ENCODE results near the gene GPATCH2.

Gene GPATCH2

DNA sequence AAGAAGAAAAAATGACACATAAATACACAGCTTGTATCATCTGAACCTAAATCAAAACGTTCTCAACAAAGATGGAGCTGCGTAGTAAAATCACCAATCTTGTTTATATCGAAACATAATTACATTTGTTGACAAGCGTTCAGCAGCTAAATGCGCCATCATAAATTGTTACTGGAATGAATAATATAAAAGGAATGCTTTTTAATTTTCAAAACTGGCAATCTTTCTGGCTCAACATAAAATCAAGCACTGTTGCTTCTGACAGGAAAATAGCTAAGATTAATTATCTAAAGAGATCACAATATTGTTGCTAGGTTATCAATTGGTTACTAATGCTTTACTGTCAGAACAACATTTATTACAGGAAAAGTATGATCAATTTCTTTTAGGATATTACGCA is 181.5 kb downstream of the GPATCH2 start:
- no peak overlapping the region for H3K27ac ChIP-seq (ENCODE audit: low read depth, low read length)
- H3K27me3 ChIP-seq (ENCODE audit: control insufficient read depth, insufficient read depth, low read length), result no peaks in the 10 kb centered on the region
- H3K4me1 ChIP-seq (ENCODE audit: control insufficient read depth, insufficient read depth, low read length), result peaks cover 4% of the 10 kb centered on the region; the same call in 1 of the 2 replicates
- no peaks in the 10 kb centered on the region for H3K36me3 ChIP-seq (ENCODE audit: control insufficient read depth, insufficient read depth, low read length)
- H3K4me3 ChIP-seq (ENCODE audit: low read depth, low read length), result no peak overlapping the region
- H3K9ac ChIP-seq (ENCODE audit: low read length), result no peak overlapping the region
- no peaks in the 10 kb centered on the region for H3K9me3 ChIP-seq (ENCODE audit: control insufficient read depth, insufficient read depth, low read depth, low read length)

DNA sequence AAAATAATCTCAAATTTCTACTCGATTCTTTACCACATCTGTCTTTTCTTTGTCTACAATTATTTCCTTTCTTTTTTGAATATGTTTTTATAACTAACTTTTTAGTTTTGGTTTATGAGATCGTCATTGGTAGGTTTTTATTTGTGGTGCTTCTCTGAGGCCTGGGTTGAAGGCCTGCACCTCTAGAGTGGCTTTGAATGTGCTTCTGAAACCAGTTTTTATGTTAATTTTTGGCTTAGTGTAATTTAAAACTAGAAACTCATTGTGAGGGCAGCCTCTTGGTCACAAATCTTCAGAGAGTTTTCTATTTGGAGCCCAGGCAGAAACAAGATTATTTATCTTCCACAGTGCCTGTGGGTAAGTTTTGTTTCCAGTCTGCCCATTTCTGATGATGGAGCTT is 187.0 kb downstream of the GPATCH2 start:
- H3K4me3 ChIP-seq (ENCODE audit: low read depth, low read length), result no peak overlapping the region
- no peak overlapping the region for H3K27ac ChIP-seq (ENCODE audit: low read depth, low read length)
- no peaks in the 10 kb centered on the region for H3K36me3 ChIP-seq (ENCODE audit: control insufficient read depth, insufficient read depth, low read length)
- no peaks in the 10 kb centered on the region for H3K4me1 ChIP-seq (ENCODE audit: control insufficient read depth, insufficient read depth, low read length)
- 0 out of 2 replicates have a peak, but pooled peaks cover 4% of the 10 kb centered on the region for H3K9me3 ChIP-seq (ENCODE audit: control insufficient read depth, insufficient read depth, low read depth, low read length)
- H3K27me3 ChIP-seq (ENCODE audit: control insufficient read depth, insufficient read depth, low read length), result no peaks in the 10 kb centered on the region
- no peak overlapping the region for H3K9ac ChIP-seq (ENCODE audit: low read length)

DNA sequence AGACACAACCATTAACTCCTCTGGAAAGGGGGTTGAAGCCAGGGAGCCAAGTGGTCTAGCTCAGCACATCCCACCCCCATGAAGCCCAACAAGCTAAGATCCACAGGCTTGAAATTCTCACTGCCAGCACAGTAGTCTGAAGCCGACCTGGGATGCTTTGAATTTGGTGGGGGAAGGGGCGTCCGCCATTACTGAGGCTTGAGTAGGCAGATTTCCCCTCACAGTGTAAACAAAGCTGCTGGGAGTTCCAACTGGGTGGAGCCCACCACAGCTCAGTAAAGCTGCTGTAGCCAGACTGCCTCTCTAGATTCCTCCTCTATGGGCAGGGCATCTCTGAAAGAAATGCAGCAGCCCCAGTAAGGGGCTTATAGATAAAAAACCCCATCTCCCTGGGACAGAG is 193.5 kb downstream of the GPATCH2 start:
- 0 out of 2 replicates have a peak, but pooled peaks cover 4% of the 10 kb centered on the region for H3K9me3 ChIP-seq (ENCODE audit: control insufficient read depth, insufficient read depth, low read depth, low read length)
- no peaks in the 10 kb centered on the region for H3K27me3 ChIP-seq (ENCODE audit: control insufficient read depth, insufficient read depth, low read length)
- peaks cover 8% of the 10 kb centered on the region; the same call in 1 of the 2 replicates for H3K4me1 ChIP-seq (ENCODE audit: control insufficient read depth, insufficient read depth, low read length)
- H3K27ac ChIP-seq (ENCODE audit: low read depth, low read length), result no peak overlapping the region
- H3K4me3 ChIP-seq (ENCODE audit: low read depth, low read length), result no peak overlapping the region
- no peaks in the 10 kb centered on the region for H3K36me3 ChIP-seq (ENCODE audit: control insufficient read depth, insufficient read depth, low read length)
- H3K9ac ChIP-seq (ENCODE audit: low read length), result no peak overlapping the region

DNA sequence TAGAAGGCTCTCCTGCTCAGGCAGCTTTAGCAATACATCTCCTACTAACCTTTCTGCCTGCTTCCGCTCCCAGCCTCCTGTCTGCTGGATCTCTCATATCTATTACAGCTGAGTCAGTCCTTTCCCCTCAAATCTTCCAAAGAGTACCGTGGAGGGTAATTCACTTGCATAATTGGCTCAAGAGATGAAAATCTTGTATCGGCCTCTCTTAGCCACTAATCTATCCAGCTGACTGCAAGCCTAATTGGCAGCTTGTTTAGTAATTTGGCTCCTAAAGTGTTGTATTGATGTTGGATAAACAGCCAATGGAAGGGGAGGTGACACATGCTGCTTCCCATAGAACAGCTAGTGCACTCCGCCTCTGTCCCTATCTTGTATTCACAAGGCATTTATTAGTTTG is 195.7 kb downstream of the GPATCH2 start:
- no peaks in the 10 kb centered on the region for H3K9me3 ChIP-seq (ENCODE audit: control insufficient read depth, insufficient read depth, low read depth, low read length)
- no peak overlapping the region for H3K9ac ChIP-seq (ENCODE audit: low read length)
- H3K4me1 ChIP-seq (ENCODE audit: control insufficient read depth, insufficient read depth, low read length), result peaks cover 18% of the 10 kb centered on the region
- H3K36me3 ChIP-seq (ENCODE audit: control insufficient read depth, insufficient read depth, low read length), result no peaks in the 10 kb centered on the region
- no peaks in the 10 kb centered on the region for H3K27me3 ChIP-seq (ENCODE audit: control insufficient read depth, insufficient read depth, low read length)
- no peak overlapping the region for H3K27ac ChIP-seq (ENCODE audit: low read depth, low read length)
- no peak overlapping the region for H3K4me3 ChIP-seq (ENCODE audit: low read depth, low read length)

DNA sequence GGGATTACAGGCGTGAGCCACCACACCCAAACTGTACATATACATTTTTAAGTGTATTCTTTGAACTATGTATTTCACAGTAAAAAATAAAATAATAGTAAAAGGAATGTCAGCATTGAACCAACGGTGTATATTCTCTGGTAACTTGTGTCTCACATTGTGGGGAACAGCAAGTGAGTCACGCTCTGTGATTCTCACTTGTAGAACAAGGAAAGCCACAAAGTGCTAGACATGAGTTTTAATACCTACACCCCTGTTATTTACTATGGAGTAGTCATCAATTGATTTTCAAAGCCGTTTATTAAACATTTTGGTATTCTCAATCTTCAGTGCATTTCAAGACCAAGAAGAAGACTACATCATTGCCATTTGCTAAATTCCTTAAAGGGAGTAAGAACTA is 197.2 kb downstream of the GPATCH2 start:
- peaks cover 18% of the 10 kb centered on the region for H3K4me1 ChIP-seq (ENCODE audit: control insufficient read depth, insufficient read depth, low read length)
- no peaks in the 10 kb centered on the region for H3K27me3 ChIP-seq (ENCODE audit: control insufficient read depth, insufficient read depth, low read length)
- no peak overlapping the region for H3K4me3 ChIP-seq (ENCODE audit: low read depth, low read length)

DNA sequence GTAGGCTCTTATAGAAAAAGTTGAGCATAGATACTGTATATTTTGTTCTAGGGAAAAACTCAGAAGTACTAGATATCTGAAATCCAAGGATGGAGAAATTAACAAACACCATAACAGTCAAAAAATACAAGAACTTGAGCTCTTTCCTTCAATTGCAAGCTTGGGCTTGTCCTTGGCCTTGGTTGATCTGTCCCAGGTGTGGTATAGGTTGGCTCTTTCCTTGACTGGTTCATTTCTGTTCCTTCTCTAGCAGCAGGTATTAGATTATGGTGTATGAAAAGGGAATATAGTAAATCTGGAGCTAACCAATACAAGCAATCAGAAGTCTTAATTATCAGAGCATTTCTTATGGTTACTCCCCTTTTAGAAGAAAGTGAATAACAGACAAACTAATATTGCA is 198.6 kb downstream of the GPATCH2 start:
- H3K27me3 ChIP-seq (ENCODE audit: control insufficient read depth, insufficient read depth, low read length), result no peaks in the 10 kb centered on the region
- H3K27ac ChIP-seq (ENCODE audit: low read depth, low read length), result no peak overlapping the region
- no peak overlapping the region for H3K9ac ChIP-seq (ENCODE audit: low read length)

More for the DNA sequence above, 197.2 kb downstream of the GPATCH2 start:
- Histone ChIP-seq H3K9me3 (ENCODE audit: control insufficient read depth, insufficient read depth, low read depth, low read length) (no peaks in the 10 kb centered on the region), H3K27ac (ENCODE audit: low read depth, low read length) (no peak overlapping the region), H3K36me3 (ENCODE audit: control insufficient read depth, insufficient read depth, low read length) (no peaks in the 10 kb centered on the region), H3K9ac (ENCODE audit: low read length) (no peak overlapping the region)

DNA sequence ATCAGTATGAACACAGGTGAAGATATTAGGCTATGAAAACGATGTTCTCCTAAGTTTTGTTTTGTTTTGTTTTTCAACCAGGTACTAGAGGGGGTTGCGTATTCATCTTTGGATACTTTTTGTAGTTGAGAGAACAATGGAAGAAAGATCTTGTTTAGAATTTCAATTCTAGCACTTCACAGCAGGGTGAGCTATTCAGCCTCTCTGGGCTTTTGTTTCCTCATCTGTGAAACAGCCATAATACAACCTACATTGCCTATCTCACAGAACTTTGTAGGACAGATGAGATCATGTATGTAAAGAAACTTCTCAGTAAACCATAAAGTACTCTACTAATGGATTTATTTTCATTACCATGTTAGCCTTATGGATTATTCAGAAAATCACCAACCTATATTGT is 199.5 kb downstream of the GPATCH2 start:
- H3K27me3 ChIP-seq (ENCODE audit: control insufficient read depth, insufficient read depth, low read length), result no peaks in the 10 kb centered on the region
- H3K36me3 ChIP-seq (ENCODE audit: control insufficient read depth, insufficient read depth, low read length), result no peaks in the 10 kb centered on the region
- H3K9me3 ChIP-seq (ENCODE audit: control insufficient read depth, insufficient read depth, low read depth, low read length), result no peaks in the 10 kb centered on the region
- H3K9ac ChIP-seq (ENCODE audit: low read length), result no peak overlapping the region
- no peak overlapping the region for H3K4me3 ChIP-seq (ENCODE audit: low read depth, low read length)
- H3K27ac ChIP-seq (ENCODE audit: low read depth, low read length), result peak overlapping the region; percentile 14; the same call in 1 of the 2 replicates
- peaks cover 10% of the 10 kb centered on the region for H3K4me1 ChIP-seq (ENCODE audit: control insufficient read depth, insufficient read depth, low read length)

More for the DNA sequence above, 198.6 kb downstream of the GPATCH2 start:
- H3K36me3 ChIP-seq (ENCODE audit: control insufficient read depth, insufficient read depth, low read length), result no peaks in the 10 kb centered on the region
- no peaks in the 10 kb centered on the region for H3K9me3 ChIP-seq (ENCODE audit: control insufficient read depth, insufficient read depth, low read depth, low read length)
- H3K4me1 ChIP-seq (ENCODE audit: control insufficient read depth, insufficient read depth, low read length), result peaks cover 14% of the 10 kb centered on the region
- H3K4me3 ChIP-seq (ENCODE audit: low read depth, low read length), result no peak overlapping the region

DNA sequence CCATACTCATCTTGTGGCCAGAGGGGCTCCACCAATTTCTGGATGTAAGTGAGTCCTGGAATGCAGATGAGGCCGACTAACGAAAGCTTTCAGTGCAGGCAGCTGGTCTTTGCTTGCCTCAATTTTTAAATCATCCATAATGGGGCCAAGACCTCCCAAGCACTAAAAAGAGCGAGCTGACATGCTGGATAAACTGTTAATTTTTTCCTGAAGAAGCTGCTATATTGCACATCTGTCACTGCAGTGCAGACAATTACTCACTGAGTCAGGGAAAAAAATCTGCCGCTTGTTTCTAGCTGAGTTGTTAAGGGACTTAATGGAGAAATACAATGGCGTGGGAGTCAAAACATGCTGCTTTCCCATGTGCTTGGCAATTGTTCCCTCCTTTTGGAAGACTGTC is 205.5 kb downstream of the GPATCH2 start:
- H3K27ac ChIP-seq (ENCODE audit: low read depth, low read length), result no peak overlapping the region
- no peak overlapping the region for H3K9ac ChIP-seq (ENCODE audit: low read length)
- H3K9me3 ChIP-seq (ENCODE audit: control insufficient read depth, insufficient read depth, low read depth, low read length), result no peaks in the 10 kb centered on the region
- no peaks in the 10 kb centered on the region for H3K4me1 ChIP-seq (ENCODE audit: control insufficient read depth, insufficient read depth, low read length)
- H3K27me3 ChIP-seq (ENCODE audit: control insufficient read depth, insufficient read depth, low read length), result no peaks in the 10 kb centered on the region
- H3K4me3 ChIP-seq (ENCODE audit: low read depth, low read length), result no peak overlapping the region
- no peaks in the 10 kb centered on the region for H3K36me3 ChIP-seq (ENCODE audit: control insufficient read depth, insufficient read depth, low read length)

DNA sequence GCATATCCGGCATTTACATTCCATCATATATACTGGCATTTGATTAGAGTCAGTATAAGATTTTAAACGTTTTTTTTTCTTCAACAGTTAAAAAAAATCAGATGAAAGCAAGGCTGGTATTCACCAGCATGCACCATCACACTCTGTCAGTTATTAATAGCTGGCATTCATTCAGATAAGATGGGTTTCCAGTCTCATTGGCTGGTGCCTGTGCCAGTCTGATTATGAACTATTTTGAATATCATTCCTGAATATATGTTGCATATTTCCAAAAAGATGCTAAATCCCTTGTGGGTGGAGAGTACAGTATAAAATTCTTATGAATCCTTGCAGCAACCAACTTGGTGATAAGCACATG is 211.7 kb downstream of the GPATCH2 start:
- no peaks in the 10 kb centered on the region for H3K36me3 ChIP-seq (ENCODE audit: control insufficient read depth, insufficient read depth, low read length)
- no peak overlapping the region for H3K4me3 ChIP-seq (ENCODE audit: low read depth, low read length)
- no peaks in the 10 kb centered on the region for H3K27me3 ChIP-seq (ENCODE audit: control insufficient read depth, insufficient read depth, low read length)
- H3K9ac ChIP-seq (ENCODE audit: low read length), result no peak overlapping the region
- H3K9me3 ChIP-seq (ENCODE audit: control insufficient read depth, insufficient read depth, low read depth, low read length), result no peaks in the 10 kb centered on the region
- no peaks in the 10 kb centered on the region for H3K4me1 ChIP-seq (ENCODE audit: control insufficient read depth, insufficient read depth, low read length)
- no peak overlapping the region for H3K27ac ChIP-seq (ENCODE audit: low read depth, low read length)

DNA sequence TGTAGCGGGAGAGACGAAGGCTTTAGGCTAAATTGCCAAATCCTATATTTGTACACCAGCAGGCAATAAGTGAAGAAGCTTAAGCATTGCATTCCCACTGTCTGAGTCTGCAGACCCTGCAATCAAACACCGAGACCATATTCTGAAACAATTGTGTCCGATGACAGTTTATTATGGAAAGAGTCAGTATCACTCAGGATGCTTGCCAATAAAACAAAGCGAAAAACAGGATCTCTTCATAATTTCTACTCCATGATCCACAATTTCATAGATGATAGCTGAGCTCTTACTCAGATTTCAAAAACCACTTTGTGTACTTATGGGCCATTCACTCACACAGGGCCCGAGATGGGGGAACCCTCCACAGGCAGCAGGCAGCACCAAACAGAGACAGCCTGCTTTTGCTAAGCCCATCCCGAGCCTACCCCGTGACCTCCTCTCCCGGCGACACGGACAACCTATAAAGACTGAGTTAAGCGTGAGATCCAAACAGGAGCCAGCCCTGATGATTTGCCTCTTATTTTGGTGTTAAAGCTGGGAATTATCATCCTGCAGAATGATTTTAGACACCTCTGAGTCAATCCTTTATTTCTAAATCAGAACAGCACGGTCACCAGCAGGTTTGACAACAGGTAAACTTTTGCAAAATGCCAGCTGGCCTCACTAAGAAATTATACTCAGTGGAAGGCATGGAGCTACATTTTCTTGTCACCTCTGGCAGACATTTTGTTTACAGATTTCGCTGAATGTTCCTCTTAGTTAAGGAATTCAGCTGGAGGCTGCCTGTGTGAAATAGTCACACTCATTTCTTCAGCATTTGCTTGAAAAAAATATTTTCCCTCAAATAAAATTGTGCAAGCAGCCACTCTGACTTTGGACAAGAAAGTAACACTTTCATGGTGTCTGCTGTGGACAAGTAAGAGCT is 212.4 kb downstream of the GPATCH2 start:
- no peak overlapping the region for H3K4me3 ChIP-seq (ENCODE audit: low read depth, low read length)
- H3K4me1 ChIP-seq (ENCODE audit: control insufficient read depth, insufficient read depth, low read length), result no peaks in the 10 kb centered on the region
- H3K9ac ChIP-seq (ENCODE audit: low read length), result no peak overlapping the region
- no peaks in the 10 kb centered on the region for H3K27me3 ChIP-seq (ENCODE audit: control insufficient read depth, insufficient read depth, low read length)
- H3K36me3 ChIP-seq (ENCODE audit: control insufficient read depth, insufficient read depth, low read length), result no peaks in the 10 kb centered on the region
- H3K9me3 ChIP-seq (ENCODE audit: control insufficient read depth, insufficient read depth, low read depth, low read length), result no peaks in the 10 kb centered on the region
- H3K27ac ChIP-seq (ENCODE audit: low read depth, low read length), result no peak overlapping the region

DNA sequence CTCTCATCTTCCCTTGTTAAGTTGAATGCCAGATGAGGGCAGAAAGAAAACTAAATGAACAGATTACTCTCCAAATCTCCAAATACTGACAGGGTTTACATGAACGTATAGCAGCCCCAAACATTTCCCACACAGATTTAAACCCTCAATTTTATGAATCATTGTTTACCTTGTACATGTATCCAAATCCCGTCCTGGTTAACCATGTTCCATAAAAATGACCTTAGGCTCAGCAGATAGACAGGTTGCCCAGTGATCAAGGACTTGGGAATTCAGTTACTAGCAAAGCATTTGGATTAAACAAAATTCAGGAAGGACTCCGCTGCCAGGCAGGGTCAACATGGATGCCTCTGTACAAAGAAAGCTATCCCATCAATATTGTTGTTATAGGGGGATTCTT is 213.5 kb downstream of the GPATCH2 start:
- H3K36me3 ChIP-seq (ENCODE audit: control insufficient read depth, insufficient read depth, low read length), result no peaks in the 10 kb centered on the region
- no peak overlapping the region for H3K9ac ChIP-seq (ENCODE audit: low read length)
- H3K27ac ChIP-seq (ENCODE audit: low read depth, low read length), result no peak overlapping the region
- no peak overlapping the region for H3K4me3 ChIP-seq (ENCODE audit: low read depth, low read length)
- H3K4me1 ChIP-seq (ENCODE audit: control insufficient read depth, insufficient read depth, low read length), result no peaks in the 10 kb centered on the region
- H3K27me3 ChIP-seq (ENCODE audit: control insufficient read depth, insufficient read depth, low read length), result no peaks in the 10 kb centered on the region
- no peaks in the 10 kb centered on the region for H3K9me3 ChIP-seq (ENCODE audit: control insufficient read depth, insufficient read depth, low read depth, low read length)
